ENCODE measurements around the gene SERP2. TPM values are rescaled to one million over a fixed set of nuclear protein-coding genes. Genes with fewer than 3 reads are reported as not detected.

SERP2 gene
- total RNA-seq, 1 donor, result 5.8 TPM

DNA sequence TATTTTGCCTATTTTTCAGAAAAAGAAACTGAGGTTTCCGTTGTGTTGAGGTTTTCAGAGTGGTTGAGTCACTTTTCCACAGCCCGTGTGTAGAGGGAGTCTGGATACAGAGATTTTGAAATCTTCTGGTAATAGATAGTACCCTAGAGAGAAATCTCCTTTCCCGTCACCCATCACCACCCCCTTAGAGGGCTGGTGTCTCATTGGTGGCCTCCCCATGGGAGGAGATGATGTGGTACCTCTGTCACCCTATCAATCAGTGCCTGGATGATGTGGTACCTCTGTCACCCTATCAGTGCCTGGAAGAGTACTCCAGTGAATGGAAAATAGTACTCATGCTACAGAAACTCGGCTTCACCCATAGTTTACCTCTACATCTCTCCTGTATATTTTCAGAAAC is 42.2 kb upstream of the SERP2 start:
- Histone ChIP-seq H2AFZ (ENCODE audit: low read length) (no peak overlapping the region), H3K79me2 (ENCODE audit: insufficient read depth, low read length) (no peaks in the 10 kb centered on the region), H3K36me3 (ENCODE audit: insufficient read depth, low read length) (no peaks in the 10 kb centered on the region), H3K27ac (ENCODE audit: low read depth, low read length) (peak overlapping the region; percentile 81), H3K27me3 (ENCODE audit: insufficient read depth, low read length) (no peaks in the 10 kb centered on the region), H3K4me1 (ENCODE audit: insufficient read depth, low read length) (peaks cover 20% of the 10 kb centered on the region), H3K4me2 (ENCODE audit: insufficient read depth, low read length) (peak overlapping the region; percentile 69), H3K9me3 (ENCODE audit: low read depth, low read length) (no peaks in the 10 kb centered on the region), H3K4me3 (ENCODE audit: insufficient read depth, low read length) (peak overlapping the region; percentile 42), H4K20me1 (ENCODE audit: insufficient read depth, low read length) (no peaks in the 10 kb centered on the region)
- no peak for TF ChIP-seq CTCF (IDR thresholded peaks at IDR 0.05; ENCODE audit: extremely low read depth, low read depth, low read length)
- DNase-seq (ENCODE audit: insufficient read length, low spot score, missing footprints), result peak; percentile 88

- Histone ChIP-seq H3K4me1 (ENCODE audit: insufficient read depth, low read length) (peaks cover 20% of the 10 kb centered on the region), H4K20me1 (ENCODE audit: insufficient read depth, low read length) (no peaks in the 10 kb centered on the region), H3K9me3 (ENCODE audit: low read depth, low read length) (no peaks in the 10 kb centered on the region), H2AFZ (ENCODE audit: low read length) (no peak overlapping the region), H3K79me2 (ENCODE audit: insufficient read depth, low read length) (no peaks in the 10 kb centered on the region), H3K4me2 (ENCODE audit: insufficient read depth, low read length) (peak overlapping the region; percentile 69), H3K27me3 (ENCODE audit: insufficient read depth, low read length) (no peaks in the 10 kb centered on the region), H3K27ac (ENCODE audit: low read depth, low read length) (peak overlapping the region; percentile 81), H3K4me3 (ENCODE audit: insufficient read depth, low read length) (peak overlapping the region; percentile 42), H3K36me3 (ENCODE audit: insufficient read depth, low read length) (no peaks in the 10 kb centered on the region)
- DNase-seq (ENCODE audit: insufficient read length, low spot score, missing footprints), result peak; percentile 89
- no peak for TF ChIP-seq CTCF (IDR thresholded peaks at IDR 0.05; ENCODE audit: extremely low read depth, low read depth, low read length)
Observed at GRCh38 chr13:44331912-44332851, 41.4 kb upstream of the SERP2 start.

DNA sequence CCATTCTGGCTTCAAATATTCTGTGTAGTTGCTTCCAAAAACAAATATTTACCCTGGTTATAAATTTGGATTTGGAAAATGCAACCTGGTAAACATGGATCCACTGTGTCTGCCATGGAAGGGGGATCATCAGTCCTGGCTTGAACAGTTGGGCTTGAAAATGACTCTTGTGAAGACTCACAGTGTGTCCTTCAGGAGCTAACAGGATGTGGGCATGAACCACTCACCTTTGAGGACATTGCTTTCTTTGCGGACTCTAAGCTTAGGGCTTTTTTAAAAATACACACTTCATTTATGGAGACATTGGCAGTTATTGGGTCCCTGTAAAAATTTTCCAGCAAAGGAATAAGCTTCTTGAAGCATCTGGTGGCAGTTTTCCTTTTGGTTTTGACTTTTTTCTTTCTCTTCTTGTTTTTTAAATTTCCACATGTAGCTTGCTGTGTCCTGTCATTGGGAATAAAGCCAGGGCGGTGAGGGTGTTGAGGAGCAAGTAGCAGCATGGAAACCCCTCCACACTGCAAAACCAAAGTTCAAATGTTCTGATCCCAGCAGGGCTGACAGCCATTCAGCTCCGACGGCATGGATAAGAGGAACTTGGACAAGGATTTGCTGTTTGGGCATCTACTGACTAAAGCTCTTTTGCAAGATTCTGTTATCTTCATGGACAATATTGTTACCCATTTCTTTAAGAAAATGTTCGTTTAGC is 39.5 kb upstream of the SERP2 start:
- H3K27ac ChIP-seq (ENCODE audit: low read depth, low read length), result no peak overlapping the region
- peaks cover 20% of the 10 kb centered on the region for H3K4me1 ChIP-seq (ENCODE audit: insufficient read depth, low read length)
- H3K36me3 ChIP-seq (ENCODE audit: insufficient read depth, low read length), result no peaks in the 10 kb centered on the region
- TF ChIP-seq CTCF (IDR thresholded peaks at IDR 0.05; ENCODE audit: extremely low read depth, low read depth, low read length), result no peak
- no peaks in the 10 kb centered on the region for H3K9me3 ChIP-seq (ENCODE audit: low read depth, low read length)
- H3K4me2 ChIP-seq (ENCODE audit: insufficient read depth, low read length), result no peak overlapping the region
- DNase-seq (ENCODE audit: insufficient read length, low spot score, missing footprints), result no peak
- no peaks in the 10 kb centered on the region for H3K27me3 ChIP-seq (ENCODE audit: insufficient read depth, low read length)
- H3K79me2 ChIP-seq (ENCODE audit: insufficient read depth, low read length), result no peaks in the 10 kb centered on the region
- no peak overlapping the region for H3K4me3 ChIP-seq (ENCODE audit: insufficient read depth, low read length)
- no peak overlapping the region for H2AFZ ChIP-seq (ENCODE audit: low read length)
- no peaks in the 10 kb centered on the region for H4K20me1 ChIP-seq (ENCODE audit: insufficient read depth, low read length)

DNA sequence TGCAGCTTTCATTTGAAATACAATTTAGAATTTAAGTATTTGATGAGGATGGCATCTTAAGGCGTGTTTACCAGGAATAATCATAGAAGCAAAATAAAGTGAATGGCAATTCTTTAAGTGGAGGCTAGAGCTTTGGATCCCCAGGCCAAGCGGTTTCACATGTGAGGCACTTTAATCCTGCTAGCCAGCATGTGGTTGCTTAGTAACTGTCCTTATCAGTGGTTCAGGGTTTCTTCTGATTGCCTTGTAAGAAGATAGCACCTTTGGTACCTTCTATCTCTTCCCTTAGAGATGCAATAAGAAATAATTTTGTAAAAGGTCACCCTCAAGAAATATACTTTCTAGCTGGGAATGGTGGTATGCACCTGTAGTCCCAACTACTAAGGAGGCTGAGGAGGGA is 38.9 kb upstream of the SERP2 start:
- no peak overlapping the region for H3K27ac ChIP-seq (ENCODE audit: low read depth, low read length)
- no peak overlapping the region for H3K4me2 ChIP-seq (ENCODE audit: insufficient read depth, low read length)
- no peaks in the 10 kb centered on the region for H3K79me2 ChIP-seq (ENCODE audit: insufficient read depth, low read length)
- H3K36me3 ChIP-seq (ENCODE audit: insufficient read depth, low read length), result no peaks in the 10 kb centered on the region
- H3K4me3 ChIP-seq (ENCODE audit: insufficient read depth, low read length), result no peak overlapping the region
- no peak for TF ChIP-seq CTCF (IDR thresholded peaks at IDR 0.05; ENCODE audit: extremely low read depth, low read depth, low read length)
- no peak overlapping the region for H2AFZ ChIP-seq (ENCODE audit: low read length)
- DNase-seq (ENCODE audit: insufficient read length, low spot score, missing footprints), result peak; percentile 11
- H3K27me3 ChIP-seq (ENCODE audit: insufficient read depth, low read length), result no peaks in the 10 kb centered on the region
- H3K9me3 ChIP-seq (ENCODE audit: low read depth, low read length), result no peaks in the 10 kb centered on the region
- no peaks in the 10 kb centered on the region for H4K20me1 ChIP-seq (ENCODE audit: insufficient read depth, low read length)
- H3K4me1 ChIP-seq (ENCODE audit: insufficient read depth, low read length), result peaks cover 20% of the 10 kb centered on the region
